ENCODE data around the gene THSD4. TPM values are rescaled to one million over a fixed set of nuclear protein-coding genes. Genes with fewer than 3 reads are reported as not detected.
A peak's percentile ranks its signal among the peaks of the same experiment; 100 is the strongest.

THSD4 gene
- total and polyA plus RNA-seq, 2 experiments from 2014 or later = 5.1 to 25.5 TPM

DNA sequence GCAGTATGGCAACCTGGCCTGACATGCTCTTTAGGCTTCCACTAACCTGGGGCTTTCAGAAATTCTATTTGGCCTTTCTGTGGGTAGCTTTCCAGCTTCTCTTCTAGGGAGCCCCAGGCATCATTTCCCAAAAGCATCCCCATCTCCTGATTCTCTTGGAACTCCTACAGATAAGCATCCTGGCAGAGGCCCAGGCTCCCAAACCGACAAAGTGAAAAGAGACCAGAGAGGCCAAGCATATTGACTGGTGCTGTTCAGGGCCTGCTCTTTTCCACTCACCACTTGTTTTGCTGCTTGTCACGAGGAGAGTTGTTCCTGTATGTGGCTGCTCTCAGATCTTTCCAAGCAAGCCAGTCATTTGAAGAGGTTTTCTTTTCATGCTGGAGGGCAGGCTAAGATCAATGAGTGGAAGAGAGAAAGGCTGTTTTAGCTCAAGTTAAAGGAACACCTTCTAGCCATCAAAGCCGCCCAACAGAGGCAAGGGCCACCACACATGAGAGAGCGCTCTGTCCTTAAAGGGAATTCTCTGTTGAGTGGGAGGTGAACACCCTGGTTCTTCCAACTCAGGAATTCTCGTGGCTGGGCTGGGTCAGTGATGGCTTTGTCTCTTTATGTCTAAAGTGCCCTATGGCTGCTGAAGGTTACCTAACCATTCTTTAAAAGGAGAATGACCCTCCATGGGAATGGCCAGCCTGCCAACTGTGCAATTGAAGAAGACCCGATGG lies 664.0 kb downstream of the THSD4 start:
- H3K4me3 ChIP-seq = no peak overlapping the region
- TF ChIP-seq, protein P1, sequence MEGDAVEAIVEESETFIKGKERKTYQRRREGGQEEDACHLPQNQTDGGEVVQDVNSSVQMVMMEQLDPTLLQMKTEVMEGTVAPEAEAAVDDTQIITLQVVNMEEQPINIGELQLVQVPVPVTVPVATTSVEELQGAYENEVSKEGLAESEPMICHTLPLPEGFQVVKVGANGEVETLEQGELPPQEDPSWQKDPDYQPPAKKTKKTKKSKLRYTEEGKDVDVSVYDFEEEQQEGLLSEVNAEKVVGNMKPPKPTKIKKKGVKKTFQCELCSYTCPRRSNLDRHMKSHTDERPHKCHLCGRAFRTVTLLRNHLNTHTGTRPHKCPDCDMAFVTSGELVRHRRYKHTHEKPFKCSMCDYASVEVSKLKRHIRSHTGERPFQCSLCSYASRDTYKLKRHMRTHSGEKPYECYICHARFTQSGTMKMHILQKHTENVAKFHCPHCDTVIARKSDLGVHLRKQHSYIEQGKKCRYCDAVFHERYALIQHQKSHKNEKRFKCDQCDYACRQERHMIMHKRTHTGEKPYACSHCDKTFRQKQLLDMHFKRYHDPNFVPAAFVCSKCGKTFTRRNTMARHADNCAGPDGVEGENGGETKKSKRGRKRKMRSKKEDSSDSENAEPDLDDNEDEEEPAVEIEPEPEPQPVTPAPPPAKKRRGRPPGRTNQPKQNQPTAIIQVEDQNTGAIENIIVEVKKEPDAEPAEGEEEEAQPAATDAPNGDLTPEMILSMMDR (IDR thresholded peaks at IDR 0.05; ENCODE audit: low read depth, low read length) = no peak
- no peaks in the 10 kb centered on the region for H3K36me3 ChIP-seq
- H3K27me3 ChIP-seq = no peaks in the 10 kb centered on the region
- peak overlapping the region; percentile 60 for H3K27ac ChIP-seq
- peaks cover 28% of the 10 kb centered on the region for H3K4me1 ChIP-seq (ENCODE audit: low read depth)
- peak in 1 of 2 donors; percentile 44 for DNase-seq (ENCODE audit: low read depth in 1 of 2, low spot score in 1 of 2)
- no peaks in the 10 kb centered on the region for H3K9me3 ChIP-seq (ENCODE audit: low read depth)

DNA sequence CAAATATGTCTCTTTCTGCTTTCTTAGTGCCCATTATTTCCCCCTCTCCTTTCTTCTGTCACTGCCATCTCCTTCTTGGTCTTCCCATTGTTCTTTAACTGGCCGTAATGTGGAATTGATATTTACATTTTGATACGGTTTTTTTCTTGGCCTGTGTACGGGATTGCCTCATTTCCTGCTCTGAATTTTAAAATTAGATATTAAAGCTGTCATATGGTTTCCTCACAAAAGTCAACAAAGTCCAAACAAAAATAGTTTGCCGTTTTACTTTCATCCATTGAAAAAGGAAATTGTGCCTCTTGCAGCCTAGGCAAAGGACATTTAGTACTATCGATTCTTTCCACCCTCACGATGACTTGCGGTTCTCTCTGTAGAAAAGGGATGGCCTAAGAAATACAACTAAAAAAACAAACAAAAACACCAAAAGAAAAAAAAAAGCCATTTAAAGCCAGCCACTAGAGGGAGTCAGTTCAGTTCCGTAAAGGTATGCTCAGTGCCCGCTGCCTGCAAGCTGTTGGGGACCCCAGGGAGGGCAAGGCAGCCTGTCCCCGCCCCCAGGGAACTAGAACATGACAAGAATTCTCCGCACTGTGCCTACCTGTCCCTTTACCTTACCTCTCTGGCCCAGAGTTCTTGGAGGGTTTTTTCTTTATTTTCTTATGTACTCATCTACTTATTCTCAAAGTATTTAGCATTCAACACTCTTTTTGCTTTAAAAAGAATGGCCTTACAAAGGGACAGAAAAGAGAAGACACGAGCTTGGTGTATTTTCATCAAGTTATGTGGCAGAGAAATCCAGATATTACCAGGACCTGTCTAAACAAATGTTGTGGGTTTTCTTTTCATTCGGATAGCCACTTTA lies 665.1 kb downstream of the THSD4 start:
- no peak overlapping the region for H3K4me3 ChIP-seq
- no peaks in the 10 kb centered on the region for H3K9me3 ChIP-seq (ENCODE audit: low read depth)
- TF ChIP-seq, protein P1 (IDR thresholded peaks at IDR 0.05; ENCODE audit: low read depth, low read length) = peak; percentile 80
- no peaks in the 10 kb centered on the region for H3K27me3 ChIP-seq
- peak; percentile 74 to 79 for DNase-seq (ENCODE audit: low read depth in 1 of 2, low spot score in 1 of 2)
- peaks cover 28% of the 10 kb centered on the region for H3K4me1 ChIP-seq (ENCODE audit: low read depth)
- no peak overlapping the region for H3K27ac ChIP-seq
- H3K36me3 ChIP-seq = no peaks in the 10 kb centered on the region

DNA sequence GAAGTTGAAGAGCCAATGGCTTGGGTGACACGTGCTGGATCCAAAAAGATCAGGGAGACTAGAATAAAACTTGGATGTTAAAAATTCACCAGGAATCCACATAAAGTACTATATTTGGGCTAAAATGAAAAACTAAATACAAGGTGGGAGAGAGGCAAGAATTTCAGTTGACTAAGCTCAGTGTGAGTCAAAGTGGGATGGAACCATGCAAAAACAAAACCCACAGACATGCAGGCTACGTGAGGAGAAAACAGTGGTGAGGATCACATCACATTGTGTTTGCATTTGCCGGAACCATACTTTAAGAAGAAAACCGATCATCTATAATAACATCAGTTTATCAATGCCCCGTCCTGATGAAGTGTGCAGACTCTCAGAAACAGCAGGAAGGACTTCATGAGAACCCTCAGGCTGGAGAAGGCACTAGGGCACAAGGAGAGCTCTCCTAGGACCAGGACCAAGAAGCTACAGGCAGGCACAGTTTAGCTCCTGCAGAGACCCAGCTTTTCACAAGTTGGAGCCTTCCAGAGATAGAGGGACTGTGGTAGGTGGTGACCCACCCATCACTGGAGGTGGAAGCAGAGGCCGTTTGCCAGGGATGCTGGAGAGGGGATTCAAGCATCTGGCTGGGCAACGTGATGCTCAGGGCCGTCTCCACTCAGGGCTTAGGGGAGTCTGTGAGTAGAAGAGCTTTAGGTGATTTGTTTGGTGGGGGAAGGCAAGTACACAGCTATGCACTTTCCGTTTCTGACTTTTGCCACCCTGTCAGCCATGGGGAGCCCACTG lies 666.1 kb downstream of the THSD4 start:
- Histone ChIP-seq H3K36me3 (no peaks in the 10 kb centered on the region), H3K4me3 (no peak overlapping the region), H3K9me3 (ENCODE audit: low read depth) (no peaks in the 10 kb centered on the region), H3K27ac (no peak overlapping the region), H3K27me3 (no peaks in the 10 kb centered on the region), H3K4me1 (ENCODE audit: low read depth) (peaks cover 28% of the 10 kb centered on the region)
- DNase-seq (ENCODE audit: low read depth in 1 of 2, low spot score in 1 of 2) = no peak
- TF ChIP-seq, protein P1 (IDR thresholded peaks at IDR 0.05; ENCODE audit: low read depth, low read length) = no peak

DNA sequence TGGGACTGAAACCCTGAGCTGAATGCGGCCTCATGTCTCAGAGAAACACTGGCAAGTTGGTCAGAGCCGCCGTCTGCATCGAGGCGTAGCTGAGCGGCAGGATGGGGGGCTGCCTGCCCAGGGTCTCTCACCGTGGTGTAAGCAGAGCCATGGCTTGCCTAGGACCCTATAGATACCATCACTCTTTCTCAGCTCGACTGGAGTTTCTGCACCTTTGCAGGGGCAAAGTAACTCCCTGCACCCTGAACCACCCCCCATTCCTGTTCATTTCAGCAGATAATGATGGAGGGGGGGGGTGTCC lies 666.6 kb downstream of the THSD4 start:
- H3K4me1 ChIP-seq (ENCODE audit: low read depth) = peaks cover 28% of the 10 kb centered on the region
- H3K4me3 ChIP-seq = no peak overlapping the region
- TF ChIP-seq, protein P1 (IDR thresholded peaks at IDR 0.05; ENCODE audit: low read depth, low read length) = no peak
- DNase-seq (ENCODE audit: low read depth in 1 of 2, low spot score in 1 of 2) = no peak
- no peaks in the 10 kb centered on the region for H3K36me3 ChIP-seq
- no peak overlapping the region for H3K27ac ChIP-seq
- H3K9me3 ChIP-seq (ENCODE audit: low read depth) = no peaks in the 10 kb centered on the region
- H3K27me3 ChIP-seq = no peaks in the 10 kb centered on the region

DNA sequence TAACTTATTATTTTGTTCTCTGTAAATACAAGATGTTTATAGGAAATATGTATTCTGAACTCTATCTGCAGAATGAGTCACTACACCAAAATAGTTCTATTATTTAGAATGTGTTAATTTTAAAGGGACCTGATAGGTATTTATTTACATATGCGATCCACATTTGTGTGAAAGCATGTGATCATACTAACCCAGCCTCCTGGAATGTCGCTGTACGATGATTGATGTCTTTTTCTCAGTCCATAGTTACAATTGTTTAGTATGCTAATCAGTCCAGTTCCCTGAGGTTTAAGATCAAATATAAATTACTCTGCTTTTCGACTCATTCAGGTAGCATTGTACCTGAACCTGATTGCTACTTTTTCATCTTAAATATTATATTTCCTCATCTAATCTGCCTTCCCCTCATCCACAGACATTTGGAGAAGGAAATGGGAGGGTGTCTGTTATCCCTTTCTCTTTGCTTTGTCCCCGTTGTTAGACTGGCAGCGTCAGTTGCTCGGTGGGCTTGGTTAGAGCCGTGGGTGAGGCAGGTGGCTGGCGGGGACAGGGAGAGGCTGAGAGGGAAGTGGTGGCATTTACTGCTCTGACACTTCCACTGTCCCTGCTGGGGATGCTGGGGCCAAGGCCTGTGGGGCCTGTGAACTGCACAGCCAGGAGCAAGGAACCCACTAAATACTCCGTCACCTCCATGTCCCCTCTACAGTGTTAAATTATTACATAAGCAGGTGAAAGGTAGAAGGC lies 667.3 kb downstream of the THSD4 start:
- Histone ChIP-seq H3K4me3 (no peak overlapping the region), H3K27ac (peak overlapping the region; percentile 65), H3K4me1 (ENCODE audit: low read depth) (peaks cover 28% of the 10 kb centered on the region), H3K36me3 (no peaks in the 10 kb centered on the region), H3K9me3 (ENCODE audit: low read depth) (no peaks in the 10 kb centered on the region), H3K27me3 (no peaks in the 10 kb centered on the region)
- DNase-seq (ENCODE audit: low read depth in 1 of 2, low spot score in 1 of 2) = no peak
- TF ChIP-seq, protein P1 (IDR thresholded peaks at IDR 0.05; ENCODE audit: low read depth, low read length) = no peak

All from cardiac muscle cell (in vitro differentiated cells and primary cell).